Uterus (tissue), 4 donors: ENCODE data around the gene FAM174C. TPM values are rescaled to one million over a fixed set of nuclear protein-coding genes. Genes with fewer than 3 reads are reported as not detected.

Experiments
- DNase-seq, 2 donors: peaks; one replicate each; pipeline ENCODE4 v3.0.0-alpha.2; 2019 to 2020
- H3K27ac ChIP-seq, 2 donors: fragments of 200-600 bp; sonication (generic); 1 replicate in 1 of 2; 2 replicates in 1 of 2; pipeline ENCODE4 v1.5.1; 2016 to 2018
- H3K27me3 ChIP-seq, 2 donors: fragments of 200-600 bp; sonication (generic); one replicate each; pipeline ENCODE4 v1.5.1; 2018 to 2019; ENCODE audit warnings: control low read depth in 1 of 2
- H3K36me3 ChIP-seq, 2 donors: fragments of 200-600 bp; sonication (generic); one replicate each; pipeline ENCODE4 v1.5.1; 2019; ENCODE audit warnings: control low read depth in 1 of 2
- H3K4me1 ChIP-seq, 2 donors: fragments of 200-600 bp; sonication (generic); one replicate each; pipeline ENCODE4 v1.5.1; 2018 to 2019; ENCODE audit warnings: control low read depth in 1 of 2
- H3K4me3 ChIP-seq, 2 donors: fragments of 200-600 bp; sonication (generic); 1 replicate in 1 of 2; 2 replicates in 1 of 2; pipeline ENCODE4 v1.5.1; 2018 to 2019; ENCODE audit warnings: mild to moderate bottlenecking in 1 of 2
- H3K9me3 ChIP-seq, 2 donors: fragments of 200-600 bp; sonication (generic); one replicate each; pipeline ENCODE4 v1.5.1; 2019; ENCODE audit warnings: control low read depth in 1 of 2
- POLR2A ChIP-seq, 2 donors: fragments of 450-650 bp; IDR thresholded peaks; one replicate each; pipeline ENCODE4 v1.6.1; 2016; ENCODE audit warnings: antibody characterized with exemption in 2 of 2, mild to moderate bottlenecking in 1 of 2, moderate library complexity in 1 of 2
- intact Hi-C: fragments of 100-400 bp; cut with DNase I; formaldehyde crosslinking; loops from one replicate; pipeline ENCODE4 v1.15.1; 2023; ENCODE audit warnings: low total_unique reads
- total RNA-seq, 4 donors: library from RNA; depleted of rRNA in 3 of 4; stranded (reverse); fragments of >200 nt in 3 of 4; gene quantifications; one replicate each; pipeline versions ENCODE4 v1.1.0 to v1.2.4, GENCODE V29; 2014 to 2023
- TF ChIP-seq, protein P1 (sequence below), 4 experiments: fragments of 200-600 bp in 2 of 4; fragments of 450-650 bp in 2 of 4; sonication (generic) in 2 of 4; IDR thresholded peaks; one replicate each; pipeline ENCODE4 v1.5.1; 2016 to 2019; ENCODE audit warnings: antibody characterized with exemption in 4 of 4, mild to moderate bottlenecking in 2 of 4, moderate library complexity in 1 of 4
- donor health status: DM: yes; HTN: yes; CAD: no.

The FAM174C gene
- total RNA-seq, 4 donors from 2014 or later = 2.1 to 24.3 (median 7.1) TPM

DNA sequence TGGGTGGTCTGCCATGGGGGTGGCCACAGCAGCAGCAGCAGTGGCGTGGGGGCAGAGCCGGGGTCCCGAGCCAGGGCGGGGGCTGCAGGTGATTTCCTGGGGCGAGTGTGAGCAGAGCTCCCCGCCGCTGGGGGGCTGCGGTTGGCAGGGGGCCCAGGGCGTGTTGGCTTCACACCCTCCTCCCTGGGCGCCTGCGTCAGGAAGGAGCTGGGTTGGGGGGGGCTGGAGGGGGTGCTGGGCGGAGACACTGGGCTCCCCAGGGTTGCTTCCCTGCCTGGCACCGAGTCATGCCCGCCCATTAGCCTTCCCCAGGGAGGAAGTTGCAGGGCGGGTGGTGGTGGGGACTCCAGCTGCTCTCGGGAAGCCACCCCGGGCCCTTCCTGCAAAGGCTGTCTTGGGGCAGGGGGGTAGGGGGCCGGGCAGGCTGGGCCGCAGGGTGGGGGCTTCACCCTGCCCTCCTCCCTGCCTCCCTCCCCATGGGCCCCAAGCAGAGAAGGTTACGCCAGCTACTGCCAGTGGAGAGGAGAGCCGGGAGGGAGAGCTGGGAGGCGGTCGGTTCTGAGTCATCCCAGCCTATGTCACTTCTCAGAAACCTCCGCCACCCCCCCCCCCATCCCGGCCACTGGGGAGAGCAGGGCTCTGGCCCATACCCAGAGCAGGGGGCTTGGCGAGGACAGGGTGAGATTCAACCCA, 22.4 kb upstream of the FAM174C start:
- TF ChIP-seq, protein P1, sequence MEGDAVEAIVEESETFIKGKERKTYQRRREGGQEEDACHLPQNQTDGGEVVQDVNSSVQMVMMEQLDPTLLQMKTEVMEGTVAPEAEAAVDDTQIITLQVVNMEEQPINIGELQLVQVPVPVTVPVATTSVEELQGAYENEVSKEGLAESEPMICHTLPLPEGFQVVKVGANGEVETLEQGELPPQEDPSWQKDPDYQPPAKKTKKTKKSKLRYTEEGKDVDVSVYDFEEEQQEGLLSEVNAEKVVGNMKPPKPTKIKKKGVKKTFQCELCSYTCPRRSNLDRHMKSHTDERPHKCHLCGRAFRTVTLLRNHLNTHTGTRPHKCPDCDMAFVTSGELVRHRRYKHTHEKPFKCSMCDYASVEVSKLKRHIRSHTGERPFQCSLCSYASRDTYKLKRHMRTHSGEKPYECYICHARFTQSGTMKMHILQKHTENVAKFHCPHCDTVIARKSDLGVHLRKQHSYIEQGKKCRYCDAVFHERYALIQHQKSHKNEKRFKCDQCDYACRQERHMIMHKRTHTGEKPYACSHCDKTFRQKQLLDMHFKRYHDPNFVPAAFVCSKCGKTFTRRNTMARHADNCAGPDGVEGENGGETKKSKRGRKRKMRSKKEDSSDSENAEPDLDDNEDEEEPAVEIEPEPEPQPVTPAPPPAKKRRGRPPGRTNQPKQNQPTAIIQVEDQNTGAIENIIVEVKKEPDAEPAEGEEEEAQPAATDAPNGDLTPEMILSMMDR (IDR thresholded peaks at IDR 0.05) = peak in 2 of 4 experiments; percentile 24 to 30
- peak in 1 of 2 donors; percentile 17 for TF ChIP-seq POLR2A (IDR thresholded peaks at IDR 0.05)
- intact Hi-C loops = no loop called here
- Histone ChIP-seq H3K4me3 (peak overlapping the region; percentile 70 to 86), H3K27ac (peak overlapping the region; percentile 96 to 98), H3K27me3 (no peaks in the 10 kb centered on the region), H3K4me1 (peaks cover 0 to 30% of the 10 kb centered on the region in 2 donors), H3K36me3 (no peaks in the 10 kb centered on the region), H3K9me3 (no peaks in the 10 kb centered on the region)
- peak; percentile 95 to 96 for DNase-seq

GRCh38 chr19:1253514-1254080, 21.7 kb upstream of the FAM174C start:
- H3K36me3 ChIP-seq = no peaks in the 10 kb centered on the region
- peak overlapping the region; percentile 21 to 70 for H3K4me3 ChIP-seq
- no peaks in the 10 kb centered on the region for H3K27me3 ChIP-seq
- H3K4me1 ChIP-seq = peaks cover 0 to 35% of the 10 kb centered on the region in 2 donors
- no peak for TF ChIP-seq POLR2A (IDR thresholded peaks at IDR 0.05)
- TF ChIP-seq, protein P1 (IDR thresholded peaks at IDR 0.05) = no peak
- intact Hi-C loops = no loop called here
- H3K9me3 ChIP-seq = no peaks in the 10 kb centered on the region
- DNase-seq = no peak
- peak overlapping the region; percentile 96 to 98 for H3K27ac ChIP-seq

DNA sequence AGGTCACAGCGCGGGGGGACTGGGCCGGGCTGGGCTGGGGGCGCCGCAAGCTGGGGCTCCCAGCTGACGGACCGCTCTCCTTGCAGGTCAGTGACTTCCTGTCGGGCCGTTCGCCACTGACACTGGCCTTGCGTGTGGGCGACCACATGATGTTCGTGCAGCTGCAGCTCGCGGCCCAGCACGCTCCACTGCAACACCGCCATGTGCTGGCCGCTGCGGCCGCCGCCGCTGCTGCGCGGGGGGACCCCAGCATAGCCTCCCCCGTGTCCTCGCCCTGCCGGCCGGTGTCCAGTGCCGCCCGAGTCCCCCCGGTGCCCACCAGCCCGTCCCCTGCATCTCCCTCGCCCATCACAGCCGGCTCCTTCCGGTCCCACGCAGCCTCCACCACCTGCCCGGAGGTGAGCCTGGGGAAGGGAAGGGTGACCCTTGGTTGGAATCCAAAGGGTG, 21.2 kb upstream of the FAM174C start:
- DNase-seq = peak; percentile 67 to 69
- Histone ChIP-seq H3K27ac (peak overlapping the region; percentile 96 to 98), H3K9me3 (no peaks in the 10 kb centered on the region), H3K4me3 (peak overlapping the region; percentile 21 to 70), H3K36me3 (no peaks in the 10 kb centered on the region), H3K4me1 (peaks cover 0 to 40% of the 10 kb centered on the region in 2 donors), H3K27me3 (no peaks in the 10 kb centered on the region)
- intact Hi-C loops = no loop called here
- TF ChIP-seq, protein P1 (IDR thresholded peaks at IDR 0.05) = no peak
- no peak for TF ChIP-seq POLR2A (IDR thresholded peaks at IDR 0.05)

DNA sequence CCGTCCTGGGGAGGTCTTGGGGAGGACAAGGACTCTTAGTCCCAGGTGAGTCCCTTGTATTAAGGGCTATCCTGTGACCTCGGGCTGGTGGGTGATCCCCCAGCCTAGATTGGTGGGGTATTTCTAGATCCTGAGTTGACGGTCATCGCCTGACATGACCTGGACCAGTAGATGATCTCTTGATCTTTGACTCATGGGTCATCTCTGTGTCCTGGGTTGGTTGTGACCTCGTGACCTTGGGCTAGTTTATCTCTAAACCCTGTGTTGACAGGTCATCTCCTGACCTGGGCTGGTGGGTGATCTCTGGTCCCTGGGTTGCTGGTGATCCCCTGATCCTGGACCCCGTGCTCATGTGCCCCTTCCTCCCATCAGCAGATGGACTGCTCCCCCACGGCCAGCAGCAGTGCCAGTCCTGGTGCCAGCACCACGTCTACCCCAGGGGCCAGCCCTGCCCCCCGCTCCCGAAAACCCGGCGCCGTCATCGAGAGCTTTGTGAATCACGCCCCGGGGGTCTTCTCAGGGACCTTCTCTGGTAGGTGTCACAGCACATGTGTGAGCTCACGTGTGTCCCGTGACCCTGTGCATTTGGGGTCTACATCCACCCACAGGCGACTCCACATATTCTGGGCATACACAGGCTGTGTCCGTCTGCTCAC, 20.7 kb upstream of the FAM174C start:
- intact Hi-C loops = no loop called here
- TF ChIP-seq, protein P1 (IDR thresholded peaks at IDR 0.05) = no peak
- TF ChIP-seq POLR2A (IDR thresholded peaks at IDR 0.05) = no peak
- peak overlapping the region; percentile 96 to 98 for H3K27ac ChIP-seq
- H3K9me3 ChIP-seq = no peaks in the 10 kb centered on the region
- H3K36me3 ChIP-seq = no peaks in the 10 kb centered on the region
- H3K27me3 ChIP-seq = no peaks in the 10 kb centered on the region
- no peak overlapping the region for H3K4me3 ChIP-seq
- no peak for DNase-seq
- peaks cover 2 to 45% of the 10 kb centered on the region in 2 donors for H3K4me1 ChIP-seq
